Sigmoid colon (tissue), 3 donors: ENCODE results near the gene GNAS-AS1.

Experiments
- CTCF ChIP-seq, 4 experiments: fragments of 450-650 bp in 3 of 4; fragments of 200-600 bp in 1 of 4; IDR thresholded peaks; one replicate each; pipeline ENCODE4 v1.5.1; 2016 to 2019; ENCODE audit warnings: antibody characterized with exemption in 4 of 4, mild to moderate bottlenecking in 3 of 4, moderate library complexity in 2 of 4
- POLR2A ChIP-seq, 2 donors: fragments of 450-650 bp; IDR thresholded peaks; one replicate each; pipeline ENCODE4 v1.6.1; 2016; ENCODE audit warnings: antibody characterized with exemption in 2 of 2, mild to moderate bottlenecking in 2 of 2, moderate library complexity in 2 of 2

- no peak for TF ChIP-seq CTCF (IDR thresholded peaks at IDR 0.05)
- no peak for TF ChIP-seq POLR2A (IDR thresholded peaks at IDR 0.05)
These were observed 48.8 kb upstream of the GNAS-AS1 start for GRCh38 chr20:58899512-58899911.
